Fibroblast of pulmonary artery (primary cell): ENCODE data around the gene MTCL1.

Experiments
- DNase-seq: peaks from one replicate; pipeline ENCODE4 v3.0.0-alpha.2; 2010; ENCODE audit warnings: low read depth
- H3K4me3 ChIP-seq: replicated peaks from 2 replicates; pipeline ENCODE4 v1.5.1; 2011; ENCODE audit warnings: low read depth, mild to moderate bottlenecking, control low read depth, low read length, moderate library complexity
- CTCF ChIP-seq: IDR thresholded peaks from 2 replicates; pipeline ENCODE4 v1.5.1; 2011; ENCODE audit warnings: mild to moderate bottlenecking, control low read depth, low read length, inconsistent platforms; ENCODE audit errors: missing control alignments

MTCL1 gene

DNA sequence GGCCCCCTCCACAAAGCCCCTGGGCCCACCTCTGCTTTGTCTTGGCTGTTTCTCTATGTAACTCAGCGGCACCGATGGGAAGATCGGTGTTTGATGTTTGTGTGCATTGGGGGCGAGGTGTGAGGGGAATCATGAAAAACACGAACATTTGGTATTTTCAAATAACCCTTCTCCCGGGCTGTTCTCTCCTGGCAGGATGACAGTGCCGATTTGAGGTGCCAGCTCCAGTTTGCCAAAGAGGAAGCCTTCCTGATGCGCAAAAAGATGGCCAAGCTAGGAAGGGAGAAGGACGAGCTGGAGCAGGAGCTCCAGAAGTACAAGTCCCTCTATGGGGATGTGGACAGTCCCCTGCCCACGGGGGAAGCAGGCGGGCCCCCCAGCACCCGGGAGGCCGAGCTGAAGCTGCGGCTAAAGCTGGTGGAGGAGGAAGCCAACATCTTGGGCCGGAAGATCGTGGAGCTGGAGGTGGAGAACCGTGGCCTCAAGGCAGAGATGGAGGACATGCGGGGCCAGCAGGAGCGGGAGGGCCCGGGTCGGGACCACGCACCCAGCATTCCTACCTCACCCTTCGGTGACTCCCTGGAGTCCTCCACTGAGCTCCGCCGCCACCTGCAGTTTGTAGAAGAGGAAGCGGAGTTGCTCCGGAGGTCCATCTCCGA lies 78.1 kb downstream of the MTCL1 start:
- DNase-seq = no peak
- H3K4me3 ChIP-seq = no peak overlapping the region
- no peak for TF ChIP-seq CTCF

DNA sequence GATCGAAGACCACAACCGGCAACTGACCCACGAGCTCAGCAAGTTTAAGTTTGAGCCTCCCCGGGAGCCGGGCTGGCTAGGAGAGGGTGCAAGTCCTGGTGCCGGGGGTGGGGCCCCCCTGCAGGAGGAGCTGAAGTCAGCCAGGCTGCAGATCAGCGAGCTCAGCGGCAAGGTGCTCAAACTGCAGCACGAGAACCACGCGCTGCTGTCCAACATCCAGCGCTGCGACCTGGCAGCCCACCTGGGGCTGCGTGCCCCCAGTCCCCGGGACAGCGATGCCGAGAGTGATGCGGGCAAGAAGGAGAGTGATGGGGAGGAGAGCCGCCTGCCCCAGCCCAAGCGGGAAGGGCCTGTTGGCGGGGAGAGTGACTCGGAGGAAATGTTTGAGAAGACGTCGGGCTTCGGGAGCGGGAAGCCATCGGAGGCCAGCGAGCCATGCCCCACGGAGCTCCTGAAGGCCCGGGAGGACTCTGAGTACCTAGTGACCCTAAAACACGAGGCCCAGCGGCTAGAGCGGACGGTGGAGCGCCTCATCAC lies 78.7 kb downstream of the MTCL1 start:
- H3K4me3 ChIP-seq = no peak overlapping the region
- no peak for TF ChIP-seq CTCF
- DNase-seq = no peak

DNA sequence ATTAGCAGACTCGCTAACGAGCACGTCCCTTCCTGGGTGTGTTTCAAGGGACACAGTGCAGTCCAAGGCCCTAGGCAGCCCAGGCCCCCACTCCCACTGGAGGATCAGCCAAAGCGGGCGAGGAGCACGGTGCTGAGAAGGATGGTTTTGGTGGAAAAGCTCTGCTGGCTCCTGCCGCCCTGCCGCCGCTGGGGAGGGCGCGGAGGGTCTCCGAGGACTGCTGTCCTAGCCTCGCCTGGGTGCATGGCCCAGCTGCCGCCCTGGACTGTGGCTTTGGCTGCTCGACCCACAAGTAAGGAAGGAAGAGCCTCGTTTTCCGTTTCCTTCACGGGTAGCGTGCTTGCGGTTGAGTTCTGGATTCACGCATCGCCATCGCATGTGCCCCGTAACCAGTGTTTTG lies 79.9 kb downstream of the MTCL1 start:
- TF ChIP-seq CTCF = no peak
- DNase-seq = no peak
- no peak overlapping the region for H3K4me3 ChIP-seq

GRCh38 chr18:8785855-8786482 lies 80.6 kb downstream of the MTCL1 start:
- DNase-seq = no peak
- TF ChIP-seq CTCF = no peak
- H3K4me3 ChIP-seq = no peak overlapping the region

DNA sequence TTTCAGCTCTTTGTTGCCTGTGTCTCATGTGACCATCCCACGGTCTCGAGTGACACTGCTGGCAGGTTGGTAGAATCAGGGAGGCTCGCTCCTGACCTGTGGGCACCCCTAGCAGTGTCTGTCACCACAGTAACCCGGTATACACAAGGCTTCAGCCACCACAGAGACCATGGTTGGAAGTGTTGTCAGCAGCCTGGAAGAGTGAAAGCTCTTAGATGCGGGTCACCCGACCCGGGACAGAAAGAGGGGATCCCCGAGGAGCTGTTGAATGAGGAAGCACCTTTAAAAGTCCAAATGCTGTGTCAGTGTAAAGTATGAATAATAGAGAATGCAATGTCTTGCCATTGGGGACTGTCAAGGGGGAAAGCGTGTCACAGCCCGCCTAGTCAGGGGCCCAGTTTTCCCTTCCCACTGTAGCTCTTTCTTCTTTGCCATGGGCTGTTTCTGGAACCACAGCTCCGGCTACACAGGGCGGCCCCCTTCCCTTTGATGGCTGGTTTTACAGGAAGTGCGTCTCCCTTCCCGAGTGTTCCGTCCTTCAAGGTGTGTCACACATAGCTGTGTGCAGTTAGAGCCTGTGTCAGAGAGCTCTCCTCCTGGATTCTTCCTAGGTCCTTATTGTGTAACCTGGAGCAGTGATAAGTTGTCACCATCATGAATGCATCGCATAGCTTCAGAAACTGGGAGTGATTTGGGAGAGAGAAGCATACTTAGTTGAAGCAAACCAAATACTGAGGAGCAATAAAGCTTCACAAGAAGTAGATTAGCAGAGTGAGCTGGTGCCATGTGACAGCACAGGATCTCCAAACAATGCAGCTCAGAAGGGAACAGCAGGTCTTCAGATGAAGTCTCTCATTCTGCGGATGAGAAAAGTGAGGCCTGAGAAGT lies 81.4 kb downstream of the MTCL1 start:
- TF ChIP-seq CTCF = no peak

GRCh38 chr18:8787371-8787670 lies 82.0 kb downstream of the MTCL1 start:
- no peak for TF ChIP-seq CTCF
- H3K4me3 ChIP-seq = no peak overlapping the region
- DNase-seq = no peak

More for the DNA sequence above, 81.4 kb downstream of the MTCL1 start:
- H3K4me3 ChIP-seq = no peak overlapping the region
- no peak for DNase-seq
